NT2/D1 (cell line): ENCODE results near the gene HDAC7.

ENCODE experiments used
- DNase-seq: peaks from one replicate; pipeline ENCODE4 v3.0.0-alpha.2; 2011; ENCODE audit warnings: low read depth, low spot score
- H3K27me3 ChIP-seq: 2 replicates; pipeline ENCODE4 v1.6.0; 2011; ENCODE audit warnings: mild to moderate bottlenecking; ENCODE audit not compliant: insufficient read length, insufficient read depth
- H3K36me3 ChIP-seq: 2 replicates; pipeline ENCODE4 v1.6.1; 2011; ENCODE audit warnings: mild to moderate bottlenecking, low read length, mixed read lengths; ENCODE audit not compliant: insufficient read depth, insufficient read length
- H3K4me1 ChIP-seq: 2 replicates; pipeline ENCODE4 v1.5.1; 2011; ENCODE audit not compliant: insufficient read depth, insufficient read length
- H3K4me3 ChIP-seq: 2 replicates; pipeline ENCODE4 v1.5.1; 2011; ENCODE audit warnings: low read depth; ENCODE audit not compliant: insufficient read length
- H3K9ac ChIP-seq: 2 replicates; pipeline ENCODE4 v1.6.0; 2011; ENCODE audit warnings: low read depth; ENCODE audit not compliant: insufficient read length
- H3K9me3 ChIP-seq: 2 replicates; pipeline ENCODE4 v1.5.1; 2011; ENCODE audit warnings: mild to moderate bottlenecking, low read length; ENCODE audit not compliant: insufficient read depth
- SUZ12 ChIP-seq: IDR thresholded peaks from 2 replicates; pipeline ENCODE4 v1.6.1; 2011; ENCODE audit not compliant: insufficient read length, insufficient read depth; ENCODE audit errors: extremely low read depth
- YY1 ChIP-seq: IDR thresholded peaks from 2 replicates; pipeline ENCODE4 v1.6.1; 2011; ENCODE audit not compliant: insufficient read length, insufficient read depth
- ZNF274 ChIP-seq: IDR thresholded peaks from 2 replicates; pipeline ENCODE4 v1.6.1; 2011; ENCODE audit warnings: mild to moderate bottlenecking, low read depth, low read length

The HDAC7 gene

GRCh38 chr12:47752552-47752951 is 67.2 kb downstream of the HDAC7 start:
- TF ChIP-seq YY1 (no peak), SUZ12 (no peak), ZNF274 (no peak)
- DNase-seq = no peak
- no peak overlapping the region for H3K9ac ChIP-seq
- peaks cover 11% of the 10 kb centered on the region for H3K4me1 ChIP-seq
- no peaks in the 10 kb centered on the region for H3K36me3 ChIP-seq
- H3K27me3 ChIP-seq = peaks cover 6% of the 10 kb centered on the region
- no peaks in the 10 kb centered on the region for H3K9me3 ChIP-seq
- no peak overlapping the region for H3K4me3 ChIP-seq

- no peak for DNase-seq
- TF ChIP-seq ZNF274 (no peak), SUZ12 (no peak), YY1 (no peak)
- Histone ChIP-seq H3K4me1 (peaks cover 10% of the 10 kb centered on the region), H3K4me3 (no peak overlapping the region), H3K9me3 (no peaks in the 10 kb centered on the region), H3K9ac (no peak overlapping the region), H3K36me3 (no peaks in the 10 kb centered on the region), H3K27me3 (peaks cover 2% of the 10 kb centered on the region)
These were observed 67.6 kb downstream of the HDAC7 start for GRCh38 chr12:47752121-47752520.

GRCh38 chr12:47751561-47751960 is 68.1 kb downstream of the HDAC7 start:
- no peak for DNase-seq
- H3K9ac ChIP-seq = no peak overlapping the region
- H3K9me3 ChIP-seq = no peaks in the 10 kb centered on the region
- no peak overlapping the region for H3K4me3 ChIP-seq
- H3K4me1 ChIP-seq = peaks cover 10% of the 10 kb centered on the region
- TF ChIP-seq YY1 (no peak), ZNF274 (no peak), SUZ12 (no peak)
- no peaks in the 10 kb centered on the region for H3K27me3 ChIP-seq
- H3K36me3 ChIP-seq = no peaks in the 10 kb centered on the region

GRCh38 chr12:47750916-47751470 is 68.7 kb downstream of the HDAC7 start:
- no peaks in the 10 kb centered on the region for H3K27me3 ChIP-seq
- no peaks in the 10 kb centered on the region for H3K36me3 ChIP-seq
- H3K4me3 ChIP-seq = no peak overlapping the region
- peaks cover 7% of the 10 kb centered on the region for H3K4me1 ChIP-seq
- no peak for DNase-seq
- H3K9me3 ChIP-seq = no peaks in the 10 kb centered on the region
- no peak overlapping the region for H3K9ac ChIP-seq
- TF ChIP-seq SUZ12 (no peak), ZNF274 (no peak), YY1 (no peak)

- Histone ChIP-seq H3K4me3 (no peak overlapping the region), H3K4me1 (peaks cover 9% of the 10 kb centered on the region), H3K9me3 (no peaks in the 10 kb centered on the region), H3K36me3 (no peaks in the 10 kb centered on the region), H3K27me3 (no peaks in the 10 kb centered on the region), H3K9ac (no peak overlapping the region)
- TF ChIP-seq YY1 = no peak
- DNase-seq = no peak
These were observed 69.4 kb downstream of the HDAC7 start for GRCh38 chr12:47750229-47750798.

GRCh38 chr12:47748899-47749298 is 70.8 kb downstream of the HDAC7 start:
- no peaks in the 10 kb centered on the region for H3K27me3 ChIP-seq
- DNase-seq = no peak
- peaks cover 9% of the 10 kb centered on the region for H3K4me1 ChIP-seq
- TF ChIP-seq YY1 = no peak
- TF ChIP-seq SUZ12 = no peak
- no peak for TF ChIP-seq ZNF274
- no peak overlapping the region for H3K9ac ChIP-seq
- H3K36me3 ChIP-seq = no peaks in the 10 kb centered on the region
- no peaks in the 10 kb centered on the region for H3K9me3 ChIP-seq
- no peak overlapping the region for H3K4me3 ChIP-seq

- Histone ChIP-seq H3K4me1 (peaks cover 10% of the 10 kb centered on the region), H3K9me3 (no peaks in the 10 kb centered on the region), H3K9ac (no peak overlapping the region), H3K4me3 (no peak overlapping the region), H3K36me3 (no peaks in the 10 kb centered on the region), H3K27me3 (peaks cover under 1% of the 10 kb centered on the region)
- DNase-seq = no peak
- TF ChIP-seq ZNF274 = no peak
- no peak for TF ChIP-seq YY1
- TF ChIP-seq SUZ12 = no peak
These were observed 71.2 kb downstream of the HDAC7 start for GRCh38 chr12:47748507-47748828.

- H3K27me3 ChIP-seq = peaks cover 3% of the 10 kb centered on the region
- DNase-seq = no peak
- H3K4me1 ChIP-seq = peaks cover 9% of the 10 kb centered on the region
- no peak overlapping the region for H3K4me3 ChIP-seq
- no peaks in the 10 kb centered on the region for H3K9me3 ChIP-seq
- no peaks in the 10 kb centered on the region for H3K36me3 ChIP-seq
- no peak overlapping the region for H3K9ac ChIP-seq
- TF ChIP-seq YY1 (no peak), ZNF274 (no peak), SUZ12 (no peak)
These were observed 71.9 kb downstream of the HDAC7 start for GRCh38 chr12:47747596-47748506.
